ENCODE results near the gene DHRS2. TPM values are rescaled to one million over a fixed set of nuclear protein-coding genes. Genes with fewer than 3 reads are reported as not detected.
"Not testable (repeated sequence)": the region's sequence is repeated elsewhere in the genome, so short reads cannot be mapped to it uniquely, and the experiment has no call there.

The DHRS2 gene
- total and polyA plus RNA-seq, 2 of the 13 experiments (the other 11 are each of a cell fraction or from before 2014, with no cell fraction given): 1,621 to 3,021 TPM

DNA sequence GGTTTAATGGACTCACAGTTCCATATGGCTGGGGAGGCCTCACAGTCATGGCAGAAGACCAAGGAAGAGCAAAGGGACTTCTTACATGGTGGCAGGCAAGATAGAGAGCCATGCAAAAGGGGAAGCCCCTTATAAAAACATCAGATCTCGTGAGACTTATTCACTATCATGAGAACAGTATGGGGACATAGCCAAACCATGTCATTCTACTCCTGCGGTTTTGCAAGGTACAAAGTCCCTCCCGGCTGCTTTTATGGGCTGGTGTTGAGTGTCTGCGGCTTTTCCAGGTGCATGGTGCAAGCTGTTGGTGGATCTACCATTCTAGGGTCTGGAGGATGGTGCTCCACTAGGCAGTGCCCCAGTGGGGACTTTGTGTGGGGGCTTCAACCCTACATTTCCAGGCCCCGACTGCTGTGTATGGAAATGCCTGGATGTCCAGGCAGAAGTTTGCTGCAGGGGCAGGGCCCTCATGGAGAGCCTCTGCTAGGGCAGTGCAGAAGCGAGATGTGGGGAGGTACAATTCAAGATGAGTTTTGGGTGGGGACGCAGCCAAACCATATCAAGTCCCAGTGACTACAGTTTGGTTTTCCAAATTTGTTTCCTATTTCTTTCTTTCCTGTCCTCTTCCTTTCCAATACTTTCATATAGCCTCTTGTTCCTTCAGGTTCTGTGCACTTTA, 26.6 kb upstream of the DHRS2 start (continued):
- TF ChIP-seq, protein P1, sequence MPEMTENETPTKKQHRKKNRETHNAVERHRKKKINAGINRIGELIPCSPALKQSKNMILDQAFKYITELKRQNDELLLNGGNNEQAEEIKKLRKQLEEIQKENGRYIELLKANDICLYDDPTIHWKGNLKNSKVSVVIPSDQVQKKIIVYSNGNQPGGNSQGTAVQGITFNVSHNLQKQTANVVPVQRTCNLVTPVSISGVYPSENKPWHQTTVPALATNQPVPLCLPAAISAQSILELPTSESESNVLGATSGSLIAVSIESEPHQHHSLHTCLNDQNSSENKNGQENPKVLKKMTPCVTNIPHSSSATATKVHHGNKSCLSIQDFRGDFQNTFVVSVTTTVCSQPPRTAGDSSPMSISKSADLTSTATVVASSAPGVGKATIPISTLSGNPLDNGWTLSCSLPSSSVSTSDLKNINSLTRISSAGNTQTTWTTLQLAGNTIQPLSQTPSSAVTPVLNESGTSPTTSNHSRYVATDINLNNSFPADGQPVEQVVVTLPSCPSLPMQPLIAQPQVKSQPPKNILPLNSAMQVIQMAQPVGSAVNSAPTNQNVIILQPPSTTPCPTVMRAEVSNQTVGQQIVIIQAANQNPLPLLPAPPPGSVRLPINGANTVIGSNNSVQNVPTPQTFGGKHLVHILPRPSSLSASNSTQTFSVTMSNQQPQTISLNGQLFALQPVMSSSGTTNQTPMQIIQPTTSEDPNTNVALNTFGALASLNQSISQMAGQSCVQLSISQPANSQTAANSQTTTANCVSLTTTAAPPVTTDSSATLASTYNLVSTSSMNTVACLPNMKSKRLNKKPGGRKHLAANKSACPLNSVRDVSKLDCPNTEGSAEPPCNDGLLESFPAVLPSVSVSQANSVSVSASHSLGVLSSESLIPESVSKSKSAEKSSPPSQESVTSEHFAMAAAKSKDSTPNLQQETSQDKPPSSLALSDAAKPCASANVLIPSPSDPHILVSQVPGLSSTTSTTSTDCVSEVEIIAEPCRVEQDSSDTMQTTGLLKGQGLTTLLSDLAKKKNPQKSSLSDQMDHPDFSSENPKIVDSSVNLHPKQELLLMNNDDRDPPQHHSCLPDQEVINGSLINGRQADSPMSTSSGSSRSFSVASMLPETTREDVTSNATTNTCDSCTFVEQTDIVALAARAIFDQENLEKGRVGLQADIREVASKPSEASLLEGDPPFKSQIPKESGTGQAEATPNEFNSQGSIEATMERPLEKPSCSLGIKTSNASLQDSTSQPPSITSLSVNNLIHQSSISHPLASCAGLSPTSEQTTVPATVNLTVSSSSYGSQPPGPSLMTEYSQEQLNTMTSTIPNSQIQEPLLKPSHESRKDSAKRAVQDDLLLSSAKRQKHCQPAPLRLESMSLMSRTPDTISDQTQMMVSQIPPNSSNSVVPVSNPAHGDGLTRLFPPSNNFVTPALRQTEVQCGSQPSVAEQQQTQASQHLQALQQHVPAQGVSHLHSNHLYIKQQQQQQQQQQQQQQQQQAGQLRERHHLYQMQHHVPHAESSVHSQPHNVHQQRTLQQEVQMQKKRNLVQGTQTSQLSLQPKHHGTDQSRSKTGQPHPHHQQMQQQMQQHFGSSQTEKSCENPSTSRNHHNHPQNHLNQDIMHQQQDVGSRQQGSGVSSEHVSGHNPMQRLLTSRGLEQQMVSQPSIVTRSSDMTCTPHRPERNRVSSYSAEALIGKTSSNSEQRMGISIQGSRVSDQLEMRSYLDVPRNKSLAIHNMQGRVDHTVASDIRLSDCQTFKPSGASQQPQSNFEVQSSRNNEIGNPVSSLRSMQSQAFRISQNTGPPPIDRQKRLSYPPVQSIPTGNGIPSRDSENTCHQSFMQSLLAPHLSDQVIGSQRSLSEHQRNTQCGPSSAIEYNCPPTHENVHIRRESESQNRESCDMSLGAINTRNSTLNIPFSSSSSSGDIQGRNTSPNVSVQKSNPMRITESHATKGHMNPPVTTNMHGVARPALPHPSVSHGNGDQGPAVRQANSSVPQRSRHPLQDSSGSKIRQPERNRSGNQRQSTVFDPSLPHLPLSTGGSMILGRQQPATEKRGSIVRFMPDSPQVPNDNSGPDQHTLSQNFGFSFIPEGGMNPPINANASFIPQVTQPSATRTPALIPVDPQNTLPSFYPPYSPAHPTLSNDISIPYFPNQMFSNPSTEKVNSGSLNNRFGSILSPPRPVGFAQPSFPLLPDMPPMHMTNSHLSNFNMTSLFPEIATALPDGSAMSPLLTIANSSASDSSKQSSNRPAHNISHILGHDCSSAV (CRISPR knock-in tag; IDR thresholded peaks at IDR 0.05; ENCODE audit: borderline replicate concordance): 0 out of 2 replicates have a peak, but pooled peaks have one; percentile 20
- TF ChIP-seq ZNF317 (CRISPR knock-in tag; IDR thresholded peaks at IDR 0.05) (peak; percentile 90), CREM (IDR thresholded peaks at IDR 0.05) (peak; percentile 29; the same call in 1 of the 2 replicates), ZNF543 (CRISPR knock-in tag; IDR thresholded peaks at IDR 0.05) (peak; percentile 56), ZNF703 (CRISPR knock-in tag; IDR thresholded peaks at IDR 0.05; ENCODE audit: borderline replicate concordance) (0 out of 2 replicates have a peak, but pooled peaks have one; percentile 50), FOXA3 (CRISPR knock-in tag; IDR thresholded peaks at IDR 0.05) (peak; percentile 79), MTF1 (CRISPR knock-in tag; IDR thresholded peaks at IDR 0.05) (peak; percentile 63; the same call in 1 of the 2 replicates), TARDBP (CRISPR knock-in tag; IDR thresholded peaks at IDR 0.05) (peak; percentile 36; the same call in 1 of the 2 replicates), KDM3A (CRISPR knock-in tag; IDR thresholded peaks at IDR 0.05; ENCODE audit: low read depth) (peak; percentile 88; the same call in 1 of the 2 replicates), SATB2 (CRISPR knock-in tag; IDR thresholded peaks at IDR 0.05) (peak; percentile 90; the same call in 1 of the 2 replicates), NCOA2 (CRISPR knock-in tag; IDR thresholded peaks at IDR 0.05) (peak; percentile 82), RCOR2 (CRISPR knock-in tag; IDR thresholded peaks at IDR 0.05) (peak; percentile 34; the same call in 1 of the 2 replicates), MTA1 (CRISPR knock-in tag; IDR thresholded peaks at IDR 0.05; ENCODE audit: borderline replicate concordance) (peak; percentile 73; the same call in 1 of the 2 replicates)
- TF ChIP-seq, protein P2, sequence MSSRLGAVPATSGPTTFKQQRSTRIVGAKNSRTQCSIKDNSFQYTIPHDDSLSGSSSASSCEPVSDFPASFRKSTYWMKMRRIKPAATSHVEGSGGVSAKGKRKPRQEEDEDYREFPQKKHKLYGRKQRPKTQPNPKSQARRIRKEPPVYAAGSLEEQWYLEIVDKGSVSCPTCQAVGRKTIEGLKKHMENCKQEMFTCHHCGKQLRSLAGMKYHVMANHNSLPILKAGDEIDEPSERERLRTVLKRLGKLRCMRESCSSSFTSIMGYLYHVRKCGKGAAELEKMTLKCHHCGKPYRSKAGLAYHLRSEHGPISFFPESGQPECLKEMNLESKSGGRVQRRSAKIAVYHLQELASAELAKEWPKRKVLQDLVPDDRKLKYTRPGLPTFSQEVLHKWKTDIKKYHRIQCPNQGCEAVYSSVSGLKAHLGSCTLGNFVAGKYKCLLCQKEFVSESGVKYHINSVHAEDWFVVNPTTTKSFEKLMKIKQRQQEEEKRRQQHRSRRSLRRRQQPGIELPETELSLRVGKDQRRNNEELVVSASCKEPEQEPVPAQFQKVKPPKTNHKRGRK (CRISPR knock-in tag; IDR thresholded peaks at IDR 0.05): 0 out of 2 replicates have a peak, but pooled peaks have one; percentile 1
- not testable (repeated sequence) for TF ChIP-seq CREM (CRISPR knock-in tag; IDR thresholded peaks at IDR 0.05)
- TF ChIP-seq, protein P3, sequence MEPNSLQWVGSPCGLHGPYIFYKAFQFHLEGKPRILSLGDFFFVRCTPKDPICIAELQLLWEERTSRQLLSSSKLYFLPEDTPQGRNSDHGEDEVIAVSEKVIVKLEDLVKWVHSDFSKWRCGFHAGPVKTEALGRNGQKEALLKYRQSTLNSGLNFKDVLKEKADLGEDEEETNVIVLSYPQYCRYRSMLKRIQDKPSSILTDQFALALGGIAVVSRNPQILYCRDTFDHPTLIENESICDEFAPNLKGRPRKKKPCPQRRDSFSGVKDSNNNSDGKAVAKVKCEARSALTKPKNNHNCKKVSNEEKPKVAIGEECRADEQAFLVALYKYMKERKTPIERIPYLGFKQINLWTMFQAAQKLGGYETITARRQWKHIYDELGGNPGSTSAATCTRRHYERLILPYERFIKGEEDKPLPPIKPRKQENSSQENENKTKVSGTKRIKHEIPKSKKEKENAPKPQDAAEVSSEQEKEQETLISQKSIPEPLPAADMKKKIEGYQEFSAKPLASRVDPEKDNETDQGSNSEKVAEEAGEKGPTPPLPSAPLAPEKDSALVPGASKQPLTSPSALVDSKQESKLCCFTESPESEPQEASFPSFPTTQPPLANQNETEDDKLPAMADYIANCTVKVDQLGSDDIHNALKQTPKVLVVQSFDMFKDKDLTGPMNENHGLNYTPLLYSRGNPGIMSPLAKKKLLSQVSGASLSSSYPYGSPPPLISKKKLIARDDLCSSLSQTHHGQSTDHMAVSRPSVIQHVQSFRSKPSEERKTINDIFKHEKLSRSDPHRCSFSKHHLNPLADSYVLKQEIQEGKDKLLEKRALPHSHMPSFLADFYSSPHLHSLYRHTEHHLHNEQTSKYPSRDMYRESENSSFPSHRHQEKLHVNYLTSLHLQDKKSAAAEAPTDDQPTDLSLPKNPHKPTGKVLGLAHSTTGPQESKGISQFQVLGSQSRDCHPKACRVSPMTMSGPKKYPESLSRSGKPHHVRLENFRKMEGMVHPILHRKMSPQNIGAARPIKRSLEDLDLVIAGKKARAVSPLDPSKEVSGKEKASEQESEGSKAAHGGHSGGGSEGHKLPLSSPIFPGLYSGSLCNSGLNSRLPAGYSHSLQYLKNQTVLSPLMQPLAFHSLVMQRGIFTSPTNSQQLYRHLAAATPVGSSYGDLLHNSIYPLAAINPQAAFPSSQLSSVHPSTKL (CRISPR knock-in tag; IDR thresholded peaks at IDR 0.05): peak; percentile 95

Measured in HepG2 (cell line).